GM19372 (cell line): Measurements from ENCODE around the gene PDE10A.

Experiments
- ATAC-seq: cut with Tn5 transposase; IDR thresholded peaks from one replicate; pipeline ENCODE4 v1.9.1; 2021; ENCODE audit warnings: mild to moderate bottlenecking, low read depth, moderate library complexity; ENCODE audit not compliant: unreplicated experiment

Gene PDE10A

DNA sequence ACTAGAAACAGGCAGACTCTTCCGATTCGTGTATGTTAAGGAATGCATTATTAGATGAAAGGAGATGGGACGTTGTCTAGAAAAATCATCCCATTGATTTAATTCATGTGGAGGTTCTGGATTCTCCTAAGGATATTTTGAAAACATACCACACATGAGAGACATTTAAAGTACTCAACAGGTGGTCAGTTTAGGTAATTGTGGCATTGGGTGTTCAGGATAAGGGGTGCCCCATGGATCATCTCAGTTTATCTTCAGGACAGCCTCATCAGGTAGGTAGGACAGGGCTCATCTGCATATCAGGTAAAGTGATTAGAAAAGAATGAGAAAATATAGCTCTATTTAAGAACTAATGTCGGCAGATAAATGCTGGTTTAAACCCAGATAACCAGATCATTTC is 15.9 kb upstream of the PDE10A start:
- ATAC-seq, result no peak

GRCh38 chr6:165678429-165678828 is 15.4 kb upstream of the PDE10A start:
- ATAC-seq, result no peak

GRCh38 chr6:165677091-165677490 is 14.1 kb upstream of the PDE10A start:
- no peak for ATAC-seq

DNA sequence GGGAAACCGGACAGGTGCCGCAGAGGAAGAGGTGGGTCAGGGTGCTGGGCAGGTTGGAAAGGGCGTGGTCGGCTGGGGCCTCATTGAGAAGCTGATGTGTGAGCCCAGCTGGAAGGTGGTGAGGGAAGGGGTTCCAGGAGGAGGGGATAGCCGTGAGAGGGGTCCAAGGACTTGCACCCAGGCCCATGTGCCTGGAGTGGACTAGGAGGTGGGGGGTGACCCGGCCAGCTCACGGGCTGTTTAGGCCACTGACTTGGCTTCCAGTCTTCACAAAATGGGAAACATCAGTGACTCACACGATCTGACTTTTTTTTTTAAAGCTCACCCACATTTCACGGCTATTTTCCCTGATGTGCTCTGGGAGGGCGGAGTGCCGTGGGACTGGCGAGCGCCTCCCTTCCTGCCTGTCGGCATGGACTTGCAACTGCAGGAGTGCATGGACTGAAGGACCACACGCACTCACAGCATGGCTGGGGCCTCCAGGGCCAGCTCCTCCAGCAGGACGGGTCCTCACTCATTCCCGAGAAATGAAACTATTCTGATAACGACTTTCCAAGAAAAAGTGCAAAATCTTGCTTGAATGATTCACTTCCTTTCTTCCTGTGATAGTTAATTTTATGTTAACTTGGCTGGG is 13.5 kb upstream of the PDE10A start:
- no peak for ATAC-seq

- no peak for ATAC-seq
These were observed 12.1 kb upstream of the PDE10A start for GRCh38 chr6:165675120-165675519.

DNA sequence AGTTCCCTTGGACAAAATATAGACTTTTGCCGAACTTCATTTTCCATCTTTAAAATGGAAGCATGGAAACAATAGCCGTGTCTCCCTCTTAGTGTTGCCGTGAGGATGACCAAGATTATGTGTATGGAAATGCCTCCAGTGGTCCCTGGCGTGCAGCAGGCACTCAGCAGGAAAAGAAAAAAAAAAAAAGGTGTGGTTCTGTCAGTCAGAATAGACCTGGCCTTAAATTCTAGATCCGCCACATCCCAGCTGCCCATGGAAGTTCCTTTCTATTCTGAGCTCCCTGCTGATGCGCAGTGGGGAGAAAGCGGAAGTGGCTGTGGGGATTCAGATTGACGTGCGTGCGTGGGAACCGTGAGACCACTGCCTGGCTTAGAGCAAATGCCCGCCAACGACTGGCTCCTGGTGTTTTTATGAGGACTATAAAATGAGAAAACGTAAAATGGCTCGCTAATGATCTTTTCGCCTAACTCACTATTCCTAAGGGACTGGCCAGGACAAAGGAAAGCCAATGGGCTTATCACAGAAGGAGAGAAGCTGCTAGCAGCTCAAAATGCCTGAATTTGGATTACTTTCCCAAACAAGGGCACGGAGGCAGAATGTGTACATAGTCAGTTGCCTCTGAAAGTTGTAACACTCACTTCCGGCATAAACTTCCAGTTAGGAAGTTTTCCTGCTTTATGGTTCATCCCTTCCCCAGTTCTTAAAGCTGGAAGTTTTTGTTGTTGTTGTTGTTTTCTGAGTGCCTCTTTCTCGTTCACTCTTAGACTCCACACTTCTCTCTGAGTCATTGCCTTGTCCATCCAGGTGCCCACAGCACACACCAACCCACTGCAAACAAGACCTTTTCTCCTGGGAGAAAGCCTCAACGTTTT is 11.4 kb upstream of the PDE10A start:
- no peak for ATAC-seq

GRCh38 chr6:165671222-165671768 is 8.3 kb upstream of the PDE10A start:
- no peak for ATAC-seq

DNA sequence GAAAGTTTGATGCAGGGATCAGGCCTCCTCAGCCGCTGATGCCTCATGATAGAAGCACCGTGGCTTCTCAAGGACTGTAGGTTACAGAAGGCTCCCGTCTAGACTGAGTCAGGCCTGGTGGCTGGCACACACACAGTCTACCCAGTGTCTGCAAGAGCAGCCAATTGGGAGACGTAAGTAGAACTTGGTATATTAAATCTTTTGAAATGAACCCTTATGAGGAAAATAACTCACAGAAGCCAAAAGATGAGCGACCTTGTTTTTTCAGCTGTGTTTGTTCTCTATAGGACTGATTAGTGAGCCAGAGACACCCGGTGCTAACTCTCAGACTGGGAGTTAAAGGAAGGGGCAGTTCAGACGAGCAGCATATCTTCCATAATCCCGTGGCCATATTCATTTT is 5.9 kb upstream of the PDE10A start:
- ATAC-seq, result no peak

GRCh38 chr6:165665384-165665672 is 2.3 kb upstream of the PDE10A start:
- no peak for ATAC-seq

DNA sequence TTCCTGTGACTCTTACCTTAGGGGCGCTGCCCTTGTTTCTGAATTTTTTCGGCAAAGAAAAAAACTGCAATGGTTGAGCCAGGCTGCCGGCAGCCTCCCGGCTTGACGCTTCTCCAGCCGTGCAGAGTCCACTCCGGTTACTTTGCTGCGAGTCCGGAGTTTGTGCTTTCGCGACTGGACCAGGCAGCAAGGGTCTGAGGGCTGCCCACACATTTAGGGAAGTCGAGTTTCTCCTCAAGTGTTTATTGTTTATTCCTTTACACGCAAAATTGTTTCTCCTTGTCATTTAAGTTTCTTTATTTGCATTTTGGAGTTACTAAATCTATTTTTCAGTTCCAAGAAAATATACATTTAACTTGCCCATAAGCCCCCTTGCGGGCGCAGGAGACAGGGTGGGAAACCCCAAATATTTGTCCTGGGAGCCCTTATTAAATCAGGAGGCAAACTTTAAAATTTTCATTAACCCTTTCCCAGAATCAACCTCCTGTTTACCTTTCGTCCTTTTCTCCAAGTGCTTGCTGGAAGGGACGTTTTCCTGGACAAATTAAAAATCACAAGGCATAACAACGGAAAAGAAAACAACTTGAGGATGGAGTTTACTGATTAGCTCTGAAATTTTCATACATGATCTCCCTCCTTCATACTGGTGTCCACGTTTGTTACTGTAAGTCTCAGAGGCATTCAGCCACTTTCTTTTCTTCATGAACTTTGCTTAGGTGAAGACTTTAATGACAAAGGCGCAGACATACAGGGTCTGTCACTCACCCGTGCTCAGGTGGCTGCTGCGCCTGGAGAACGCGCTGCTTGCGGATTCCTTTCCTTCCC is 1.7 kb upstream of the PDE10A start:
- ATAC-seq, result no peak

GRCh38 chr6:165663736-165664558 is 906 bp upstream of the PDE10A start:
- ATAC-seq, result no peak

DNA sequence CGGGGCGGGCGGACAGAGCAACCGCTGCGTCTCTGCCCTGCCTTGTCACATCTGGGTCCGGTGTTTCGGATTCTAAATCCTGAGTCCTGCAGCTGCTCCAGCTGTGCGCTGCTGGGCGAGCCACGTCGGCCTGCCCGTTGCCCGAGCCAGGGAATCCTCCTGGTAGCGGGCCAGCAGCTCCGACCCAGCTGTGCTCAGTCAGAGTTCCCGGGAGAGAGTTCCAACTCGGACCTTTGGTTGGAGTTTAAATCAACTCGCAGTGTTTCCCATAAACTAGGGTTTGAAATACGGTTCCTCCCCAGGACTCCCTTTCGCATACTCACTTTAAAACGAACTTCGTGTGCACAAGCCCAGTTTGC is 315 bp upstream of the PDE10A start:
- ATAC-seq, result no peak

- ATAC-seq, result no peak
These were observed 846 bp downstream of the PDE10A start for GRCh38 chr6:165662041-165662748.

- ATAC-seq, result no peak
These were observed 1.4 kb downstream of the PDE10A start for GRCh38 chr6:165661664-165662025.

DNA sequence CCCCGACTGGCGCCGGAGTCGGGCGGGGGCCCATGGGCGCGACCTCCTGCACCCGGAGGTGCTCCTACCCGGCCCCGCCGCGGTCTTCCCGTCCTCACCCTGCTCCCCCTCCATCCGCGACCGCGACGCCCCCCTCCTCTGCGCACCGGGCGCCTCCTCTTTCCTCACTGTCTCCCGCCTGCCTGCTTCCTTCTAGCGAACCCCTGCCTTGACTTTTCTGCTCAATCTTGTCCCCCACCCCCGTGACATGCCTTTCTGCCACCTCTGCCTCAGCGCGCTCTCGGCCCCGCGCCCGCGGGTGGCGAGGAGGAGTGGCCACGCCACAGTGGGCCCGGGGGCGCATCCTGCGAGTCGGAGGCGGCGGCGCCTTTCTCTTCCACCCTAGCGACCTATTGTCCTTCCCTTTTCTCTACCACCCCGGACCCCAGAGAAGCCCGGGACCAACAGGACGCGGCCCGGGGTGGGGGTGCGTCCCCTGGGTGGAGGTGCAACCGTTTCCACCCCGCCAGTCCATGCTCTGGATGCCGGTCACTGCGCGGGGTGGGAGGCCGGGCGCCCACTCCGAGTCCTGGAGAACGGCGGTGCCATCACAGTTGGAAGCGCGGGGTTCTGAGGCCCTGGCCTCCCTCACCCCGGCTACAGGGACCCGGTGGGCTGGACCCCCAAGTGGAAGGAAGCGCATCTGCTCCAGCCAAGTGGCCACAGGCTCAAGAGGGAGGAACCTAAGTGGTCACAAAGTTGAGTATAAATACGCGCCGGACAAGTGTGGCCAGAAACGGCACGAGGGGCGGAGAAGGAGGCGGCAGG is 2.0 kb downstream of the PDE10A start:
- ATAC-seq, result no peak

GRCh38 chr6:165659945-165660856 is 2.8 kb downstream of the PDE10A start:
- no peak for ATAC-seq

GRCh38 chr6:165658395-165659058 is 4.5 kb downstream of the PDE10A start:
- no peak for ATAC-seq

DNA sequence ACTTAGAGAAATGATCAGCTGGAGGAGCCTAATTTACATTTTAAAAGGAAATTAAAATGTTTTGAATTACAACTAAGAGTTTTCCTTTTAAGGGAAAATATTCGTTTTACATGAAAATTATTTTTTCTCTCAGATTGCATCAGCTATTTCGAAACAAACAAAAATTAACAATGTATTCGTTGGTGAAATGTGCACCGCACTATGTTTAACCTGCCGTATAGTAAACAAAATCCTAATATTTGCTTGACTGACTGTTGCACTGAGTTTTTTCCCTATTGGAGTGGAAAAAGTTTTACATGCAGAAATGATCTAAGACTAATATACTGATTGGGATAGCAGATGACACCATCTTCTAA is 5.7 kb downstream of the PDE10A start:
- no peak for ATAC-seq
